GM23338 (cell line): Measurements from ENCODE around the gene ESYT1. TPM values are rescaled to one million over a fixed set of nuclear protein-coding genes. Genes with fewer than 3 reads are reported as not detected.

Source experiments
- ATAC-seq: fragments of 200-7000 bp; cut with Tn5 transposase; 3 replicates; pipeline ENCODE4 v1.9.1; 2020
- DNase-seq: peaks from one replicate; pipeline ENCODE4 v3.0.0-alpha.2; 2015; ENCODE audit warnings: low spot score
- H2AFZ ChIP-seq: fragments of 200-600 bp; sonication (generic); 2 replicates; pipeline ENCODE4 v1.8.0; 2016; ENCODE audit warnings: antibody characterized with exemption, mild to moderate bottlenecking, moderate library complexity
- H3F3A ChIP-seq: fragments of 200-600 bp; sonication (generic); replicated peaks from 2 replicates; pipeline ENCODE4 v1.8.0; 2017; ENCODE audit warnings: antibody characterized with exemption, mixed run types, low read depth
- H3K27ac ChIP-seq: fragments of 200-600 bp; sonication (generic); 2 replicates; pipeline ENCODE4 v1.6.1; 2016; ENCODE audit warnings: low read depth
- H3K27me3 ChIP-seq: fragments of 200-600 bp; sonication (generic); 2 replicates; pipeline ENCODE4 v1.8.0; 2016; ENCODE audit warnings: mild to moderate bottlenecking, mixed run types, moderate library complexity; ENCODE audit not compliant: insufficient read depth
- H3K36me3 ChIP-seq: fragments of 200-600 bp; sonication (generic); 2 replicates; pipeline ENCODE4 v1.8.0; 2016; ENCODE audit warnings: mild to moderate bottlenecking; ENCODE audit not compliant: insufficient read depth
- H3K4me1 ChIP-seq: fragments of 200-600 bp; sonication (generic); 2 replicates; pipeline ENCODE4 v1.8.0; 2016; ENCODE audit warnings: mild to moderate bottlenecking, moderate library complexity; ENCODE audit not compliant: insufficient read depth
- H3K4me2 ChIP-seq: fragments of 200-600 bp; sonication (generic); 2 replicates; pipeline ENCODE4 v1.7.1; 2017; ENCODE audit warnings: mixed run types
- H3K4me3 ChIP-seq: fragments of 200-600 bp; sonication (generic); 2 replicates; pipeline ENCODE4 v1.6.1; 2016; ENCODE audit warnings: mixed run types
- H3K79me2 ChIP-seq: fragments of 200-600 bp; sonication (generic); replicated peaks from 2 replicates; pipeline ENCODE4 v1.8.0; 2017; ENCODE audit warnings: mild to moderate bottlenecking; ENCODE audit not compliant: insufficient read depth
- H3K9me2 ChIP-seq: fragments of 200-600 bp; sonication (generic); 2 replicates; pipeline ENCODE4 v1.8.0; 2017; ENCODE audit not compliant: insufficient read depth
- H4K20me1 ChIP-seq: fragments of 200-600 bp; sonication (generic); replicated peaks from 2 replicates; pipeline ENCODE4 v1.8.0; 2017; ENCODE audit warnings: mild to moderate bottlenecking; ENCODE audit not compliant: insufficient read depth
- H3K27ac Mint-ChIP-seq: 2 replicates; pipeline ENCODE4 v1.8.0; 2020; ENCODE audit warnings: inconsistent platforms, mild to moderate bottlenecking, moderate library complexity, mixed read lengths
- H3K27me3 Mint-ChIP-seq: 3 replicates; pipeline ENCODE4 v1.8.0; 2022; ENCODE audit warnings: low read depth, mild to moderate bottlenecking, moderate library complexity, mixed read lengths, inconsistent platforms; ENCODE audit not compliant: insufficient read depth, poor library complexity
- H3K36me3 Mint-ChIP-seq: 3 replicates; pipeline ENCODE4 v1.8.0; 2021; ENCODE audit warnings: low read depth, mild to moderate bottlenecking, inconsistent platforms, moderate library complexity, mixed read lengths
- H3K4me1 Mint-ChIP-seq: 3 replicates; pipeline ENCODE4 v1.8.0; 2020; ENCODE audit warnings: mild to moderate bottlenecking, inconsistent platforms, mixed read lengths
- H3K4me3 Mint-ChIP-seq: 3 replicates; pipeline ENCODE4 v1.8.0; 2021; ENCODE audit warnings: moderate library complexity, mild to moderate bottlenecking, inconsistent platforms, mixed read lengths
- H3K9me3 Mint-ChIP-seq: 3 replicates; pipeline ENCODE4 v1.8.0; 2020; ENCODE audit warnings: moderate library complexity, mild to moderate bottlenecking, inconsistent platforms, mixed read lengths
- CREB1 ChIP-seq: fragments of 250-450 bp; sonication (Bioruptor Pico); IDR thresholded peaks from 2 replicates; pipeline ENCODE4 v1.5.0; 2020; ENCODE audit warnings: low read depth, mild to moderate bottlenecking, moderate library complexity
- JUNB ChIP-seq: IDR thresholded peaks from one replicate; pipeline ENCODE4 v1.6.1; 2016; ENCODE audit warnings: antibody characterized with exemption; ENCODE audit not compliant: unreplicated experiment
- NANOG ChIP-seq: IDR thresholded peaks from 2 replicates; pipeline ENCODE4 v1.6.1; 2016; ENCODE audit warnings: antibody characterized with exemption, borderline replicate concordance
- POLR2AphosphoS5 ChIP-seq: IDR thresholded peaks from 2 replicates; pipeline ENCODE4 v1.6.1; 2016; ENCODE audit warnings: antibody characterized with exemption, low read depth
- STAT1 ChIP-seq: IDR thresholded peaks from one replicate; pipeline ENCODE4 v1.6.1; 2016; ENCODE audit warnings: antibody characterized with exemption; ENCODE audit not compliant: unreplicated experiment
- ZNF331 ChIP-seq: fragments of 250-450 bp; sonication (Bioruptor Pico); IDR thresholded peaks from 2 replicates; pipeline ENCODE4 v1.5.0; 2020; ENCODE audit warnings: low read depth, mild to moderate bottlenecking, moderate library complexity
- polyA plus RNA-seq: library from polyadenylated mRNA; unstranded; fragments of >200 nt; fragmentation: Nextera tagmentation; extraction: Ambion mirVana; gene quantifications from 2 replicates; pipeline ENCODE4 v1.2.1, GENCODE V29; 2016
- total RNA-seq: library from RNA; depleted of rRNA; stranded (reverse); fragments of >200 nt; shearing (Covaris generic); gene quantifications from 2 replicates; pipeline ENCODE4 v1.2.3, GENCODE V29; 2014
- TF ChIP-seq, protein P1 (sequence below), 2 experiments: fragments of 200-600 bp in 1 of 2; sonication (generic) in 1 of 2; conservative IDR thresholded peaks; 2 replicates each; pipeline versions ENCODE4 v1.5.1 to v1.6.1; 2016 to 2017; ENCODE audit warnings: antibody characterized with exemption in 2 of 2, low read depth in 2 of 2, mild to moderate bottlenecking in 2 of 2, moderate library complexity in 1 of 2
- TF ChIP-seq, protein P2 (sequence below): fragments of 250-450 bp; sonication (Bioruptor Pico); IDR thresholded peaks from 2 replicates; pipeline ENCODE4 v1.5.0; 2020; ENCODE audit warnings: mild to moderate bottlenecking, moderate library complexity

Gene ESYT1
- total and polyA plus RNA-seq, 2 experiments from 2014 or later, result 23.3 to 142 TPM

DNA sequence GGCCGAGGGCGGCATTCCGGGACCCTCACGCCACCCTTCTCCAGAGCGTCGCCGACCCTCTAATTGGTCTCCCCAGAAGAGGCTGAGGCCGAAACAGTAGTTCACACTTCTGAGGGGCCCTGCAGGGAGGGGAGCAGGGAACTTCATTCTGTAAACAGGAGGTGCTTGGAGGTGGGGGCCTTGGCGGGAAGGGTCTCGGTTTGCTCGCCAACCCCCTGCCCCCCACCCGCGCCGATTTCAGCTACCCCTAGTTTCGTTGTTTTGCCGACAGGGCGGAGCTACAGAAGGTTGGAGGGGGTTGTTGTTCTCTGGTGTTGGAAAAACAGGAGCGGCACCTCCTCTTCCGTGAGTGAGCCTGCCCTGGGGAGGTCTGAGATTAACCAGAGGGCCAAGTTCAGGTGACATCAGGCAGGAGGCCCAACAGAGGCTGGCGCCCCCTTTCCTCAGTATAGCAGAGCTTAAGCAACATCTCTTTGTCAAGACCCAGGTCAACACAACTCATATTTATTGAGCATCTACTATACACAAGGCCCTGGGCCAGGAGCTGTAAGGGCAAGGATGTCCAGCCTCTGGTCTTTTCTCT is 47.4 kb upstream of the ESYT1 start:
- Mint-ChIP-seq H3K36me3 (peaks cover 26% of the 10 kb centered on the region), H3K27me3 (peaks cover 8% of the 10 kb centered on the region), H3K4me3 (peak overlapping the region; percentile 90), H3K9me3 (peaks cover 3% of the 10 kb centered on the region; the same call in 1 of the 3 replicates), H3K4me1 (peaks cover 30% of the 10 kb centered on the region), H3K27ac (peak overlapping the region; percentile 98)
- Histone ChIP-seq H3K27ac (peak overlapping the region; percentile 98), H3K27me3 (no peaks in the 10 kb centered on the region), H3F3A (0 out of 2 replicates have a peak, but pooled peaks cover 13% of the 10 kb centered on the region), H4K20me1 (peaks cover 17% of the 10 kb centered on the region), H3K4me2 (peak overlapping the region; percentile 93), H3K4me1 (peaks cover 22% of the 10 kb centered on the region), H3K36me3 (0 out of 2 replicates have a peak, but pooled peaks cover 11% of the 10 kb centered on the region), H3K4me3 (peak overlapping the region; percentile 84), H3K9me2 (no peaks in the 10 kb centered on the region), H3K79me2 (peaks cover 30% of the 10 kb centered on the region), H2AFZ (peak overlapping the region; percentile 93)
- TF ChIP-seq JUNB, result no peak
- TF ChIP-seq, protein P1, sequence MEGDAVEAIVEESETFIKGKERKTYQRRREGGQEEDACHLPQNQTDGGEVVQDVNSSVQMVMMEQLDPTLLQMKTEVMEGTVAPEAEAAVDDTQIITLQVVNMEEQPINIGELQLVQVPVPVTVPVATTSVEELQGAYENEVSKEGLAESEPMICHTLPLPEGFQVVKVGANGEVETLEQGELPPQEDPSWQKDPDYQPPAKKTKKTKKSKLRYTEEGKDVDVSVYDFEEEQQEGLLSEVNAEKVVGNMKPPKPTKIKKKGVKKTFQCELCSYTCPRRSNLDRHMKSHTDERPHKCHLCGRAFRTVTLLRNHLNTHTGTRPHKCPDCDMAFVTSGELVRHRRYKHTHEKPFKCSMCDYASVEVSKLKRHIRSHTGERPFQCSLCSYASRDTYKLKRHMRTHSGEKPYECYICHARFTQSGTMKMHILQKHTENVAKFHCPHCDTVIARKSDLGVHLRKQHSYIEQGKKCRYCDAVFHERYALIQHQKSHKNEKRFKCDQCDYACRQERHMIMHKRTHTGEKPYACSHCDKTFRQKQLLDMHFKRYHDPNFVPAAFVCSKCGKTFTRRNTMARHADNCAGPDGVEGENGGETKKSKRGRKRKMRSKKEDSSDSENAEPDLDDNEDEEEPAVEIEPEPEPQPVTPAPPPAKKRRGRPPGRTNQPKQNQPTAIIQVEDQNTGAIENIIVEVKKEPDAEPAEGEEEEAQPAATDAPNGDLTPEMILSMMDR (conservative IDR thresholded peaks at IDR 0.05; ENCODE audit: low read depth in 2 of 2), result peak; percentile 34 to 49; a peak in 2 of 4 replicates
- DNase-seq (peak; percentile 80), ATAC-seq (peak; percentile 37)

DNA sequence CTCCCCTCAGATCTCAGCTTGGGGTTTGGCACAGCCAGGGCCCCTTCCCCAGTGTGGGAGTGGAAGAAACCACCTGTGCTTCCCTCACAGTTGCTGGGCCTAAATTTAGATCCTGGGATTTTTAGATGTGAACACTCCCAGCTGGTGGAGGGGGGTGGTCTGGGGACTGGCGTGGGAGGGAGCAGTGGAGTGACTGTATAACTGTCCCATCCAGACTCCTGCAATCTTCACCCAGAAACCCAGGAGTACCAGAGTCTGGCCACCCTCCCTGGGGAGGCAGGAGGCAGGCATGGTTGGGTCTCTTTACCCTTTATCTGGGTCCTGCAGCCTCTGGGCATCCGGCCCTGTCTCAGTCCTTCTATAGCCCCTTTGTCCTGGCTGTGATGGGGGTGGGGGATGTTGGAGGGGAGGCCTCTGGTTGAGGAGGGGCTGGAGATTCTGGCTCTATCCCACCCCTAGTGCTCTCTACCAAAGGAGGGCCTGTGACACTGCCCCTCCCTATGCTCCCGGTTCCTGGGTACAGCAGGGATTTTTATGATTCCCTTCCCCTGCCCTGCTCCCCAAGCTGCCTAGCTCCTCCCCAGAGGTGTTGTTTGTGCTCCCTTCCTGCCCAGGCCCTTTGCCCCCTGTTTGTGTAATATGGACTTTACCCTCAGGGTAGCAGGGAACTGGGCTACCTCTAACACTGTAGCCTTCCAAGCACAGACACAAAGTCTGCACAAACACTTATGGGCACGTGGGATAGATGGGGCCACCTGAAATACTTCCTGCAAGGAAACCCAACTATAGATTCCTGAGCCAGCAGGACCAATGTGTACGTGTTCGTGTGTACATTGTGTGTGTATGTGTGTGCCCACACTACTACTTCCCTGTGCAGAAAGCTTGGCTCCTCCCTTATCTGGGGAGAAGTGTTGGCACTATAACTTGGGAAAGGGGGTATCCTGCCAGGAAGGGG is 46.4 kb upstream of the ESYT1 start:
- peaks cover 30% of the 10 kb centered on the region for H3K79me2 ChIP-seq
- H3K4me2 ChIP-seq, result peak overlapping the region; percentile 93
- ATAC-seq, result no peak
- H3K4me1 ChIP-seq, result peaks cover 22% of the 10 kb centered on the region
- peaks cover 2% of the 10 kb centered on the region; the same call in 1 of the 3 replicates for H3K9me3 Mint-ChIP-seq
- no peak overlapping the region for H2AFZ ChIP-seq
- peak overlapping the region; percentile 90 for H3K4me3 Mint-ChIP-seq
- 0 out of 2 replicates have a peak, but pooled peaks cover 14% of the 10 kb centered on the region for H3F3A ChIP-seq
- H3K4me3 ChIP-seq, result peak overlapping the region; percentile 84
- DNase-seq, result peak; percentile 27
- H3K27me3 Mint-ChIP-seq, result peaks cover 8% of the 10 kb centered on the region
- peaks cover 21% of the 10 kb centered on the region for H4K20me1 ChIP-seq
- peaks cover 38% of the 10 kb centered on the region for H3K4me1 Mint-ChIP-seq
- no peaks in the 10 kb centered on the region for H3K9me2 ChIP-seq
- H3K27ac Mint-ChIP-seq, result no peak overlapping the region; the same call in 1 of the 2 replicates
- peaks cover 36% of the 10 kb centered on the region for H3K36me3 Mint-ChIP-seq
- H3K36me3 ChIP-seq, result 0 out of 2 replicates have a peak, but pooled peaks cover 11% of the 10 kb centered on the region
- peak overlapping the region; percentile 98; the same call in 1 of the 2 replicates for H3K27ac ChIP-seq
- no peaks in the 10 kb centered on the region for H3K27me3 ChIP-seq
- TF ChIP-seq POLR2AphosphoS5, result no peak
- no peak for TF ChIP-seq NANOG
- TF ChIP-seq STAT1, result no peak
- no peak for TF ChIP-seq CREB1 (CRISPR knock-in tag)
- TF ChIP-seq, protein P2, sequence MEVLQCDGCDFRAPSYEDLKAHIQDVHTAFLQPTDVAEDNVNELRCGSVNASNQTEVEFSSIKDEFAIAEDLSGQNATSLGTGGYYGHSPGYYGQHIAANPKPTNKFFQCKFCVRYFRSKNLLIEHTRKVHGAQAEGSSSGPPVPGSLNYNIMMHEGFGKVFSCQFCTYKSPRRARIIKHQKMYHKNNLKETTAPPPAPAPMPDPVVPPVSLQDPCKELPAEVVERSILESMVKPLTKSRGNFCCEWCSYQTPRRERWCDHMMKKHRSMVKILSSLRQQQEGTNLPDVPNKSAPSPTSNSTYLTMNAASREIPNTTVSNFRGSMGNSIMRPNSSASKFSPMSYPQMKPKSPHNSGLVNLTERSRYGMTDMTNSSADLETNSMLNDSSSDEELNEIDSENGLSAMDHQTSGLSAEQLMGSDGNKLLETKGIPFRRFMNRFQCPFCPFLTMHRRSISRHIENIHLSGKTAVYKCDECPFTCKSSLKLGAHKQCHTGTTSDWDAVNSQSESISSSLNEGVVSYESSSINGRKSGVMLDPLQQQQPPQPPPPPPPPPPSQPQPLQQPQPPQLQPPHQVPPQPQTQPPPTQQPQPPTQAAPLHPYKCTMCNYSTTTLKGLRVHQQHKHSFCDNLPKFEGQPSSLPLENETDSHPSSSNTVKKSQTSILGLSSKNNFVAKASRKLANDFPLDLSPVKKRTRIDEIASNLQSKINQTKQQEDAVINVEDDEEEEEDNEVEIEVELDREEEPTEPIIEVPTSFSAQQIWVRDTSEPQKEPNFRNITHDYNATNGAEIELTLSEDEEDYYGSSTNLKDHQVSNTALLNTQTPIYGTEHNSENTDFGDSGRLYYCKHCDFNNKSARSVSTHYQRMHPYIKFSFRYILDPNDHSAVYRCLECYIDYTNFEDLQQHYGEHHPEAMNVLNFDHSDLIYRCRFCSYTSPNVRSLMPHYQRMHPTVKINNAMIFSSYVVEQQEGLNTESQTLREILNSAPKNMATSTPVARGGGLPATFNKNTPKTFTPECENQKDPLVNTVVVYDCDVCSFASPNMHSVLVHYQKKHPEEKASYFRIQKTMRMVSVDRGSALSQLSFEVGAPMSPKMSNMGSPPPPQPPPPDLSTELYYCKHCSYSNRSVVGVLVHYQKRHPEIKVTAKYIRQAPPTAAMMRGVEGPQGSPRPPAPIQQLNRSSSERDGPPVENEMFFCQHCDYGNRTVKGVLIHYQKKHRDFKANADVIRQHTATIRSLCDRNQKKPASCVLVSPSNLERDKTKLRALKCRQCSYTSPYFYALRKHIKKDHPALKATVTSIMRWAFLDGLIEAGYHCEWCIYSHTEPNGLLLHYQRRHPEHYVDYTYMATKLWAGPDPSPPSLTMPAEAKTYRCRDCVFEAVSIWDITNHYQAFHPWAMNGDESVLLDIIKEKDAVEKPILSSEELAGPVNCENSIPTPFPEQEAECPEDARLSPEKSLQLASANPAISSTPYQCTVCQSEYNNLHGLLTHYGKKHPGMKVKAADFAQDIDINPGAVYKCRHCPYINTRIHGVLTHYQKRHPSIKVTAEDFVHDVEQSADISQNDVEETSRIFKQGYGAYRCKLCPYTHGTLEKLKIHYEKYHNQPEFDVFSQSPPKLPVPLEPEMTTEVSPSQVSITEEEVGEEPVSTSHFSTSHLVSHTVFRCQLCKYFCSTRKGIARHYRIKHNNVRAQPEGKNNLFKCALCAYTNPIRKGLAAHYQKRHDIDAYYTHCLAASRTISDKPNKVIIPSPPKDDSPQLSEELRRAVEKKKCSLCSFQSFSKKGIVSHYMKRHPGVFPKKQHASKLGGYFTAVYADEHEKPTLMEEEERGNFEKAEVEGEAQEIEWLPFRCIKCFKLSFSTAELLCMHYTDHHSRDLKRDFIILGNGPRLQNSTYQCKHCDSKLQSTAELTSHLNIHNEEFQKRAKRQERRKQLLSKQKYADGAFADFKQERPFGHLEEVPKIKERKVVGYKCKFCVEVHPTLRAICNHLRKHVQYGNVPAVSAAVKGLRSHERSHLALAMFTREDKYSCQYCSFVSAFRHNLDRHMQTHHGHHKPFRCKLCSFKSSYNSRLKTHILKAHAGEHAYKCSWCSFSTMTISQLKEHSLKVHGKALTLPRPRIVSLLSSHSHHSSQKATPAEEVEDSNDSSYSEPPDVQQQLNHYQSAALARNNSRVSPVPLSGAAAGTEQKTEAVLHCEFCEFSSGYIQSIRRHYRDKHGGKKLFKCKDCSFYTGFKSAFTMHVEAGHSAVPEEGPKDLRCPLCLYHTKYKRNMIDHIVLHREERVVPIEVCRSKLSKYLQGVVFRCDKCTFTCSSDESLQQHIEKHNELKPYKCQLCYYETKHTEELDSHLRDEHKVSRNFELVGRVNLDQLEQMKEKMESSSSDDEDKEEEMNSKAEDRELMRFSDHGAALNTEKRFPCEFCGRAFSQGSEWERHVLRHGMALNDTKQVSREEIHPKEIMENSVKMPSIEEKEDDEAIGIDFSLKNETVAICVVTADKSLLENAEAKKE (CRISPR knock-in tag), result no peak
- TF ChIP-seq, protein P1 (conservative IDR thresholded peaks at IDR 0.05; ENCODE audit: low read depth in 2 of 2), result no peak
- no peak for TF ChIP-seq ZNF331 (CRISPR knock-in tag)
